HG02588 (cell line): ENCODE measurements around the gene NT5DC3.
"Not testable (repeated sequence)": the region's sequence is repeated elsewhere in the genome, so short reads cannot be mapped to it uniquely, and the experiment has no call there.

ENCODE experiments used
- ATAC-seq: cut with Tn5 transposase; IDR thresholded peaks from one replicate; pipeline ENCODE4 v1.9.1; 2021; ENCODE audit warnings: mild to moderate bottlenecking, moderate library complexity; ENCODE audit not compliant: unreplicated experiment

Gene NT5DC3

GRCh38 chr12:103811791-103812190 is 29.2 kb downstream of the NT5DC3 start:
- no peak for ATAC-seq

GRCh38 chr12:103810111-103810510 is 30.9 kb downstream of the NT5DC3 start:
- no peak for ATAC-seq

GRCh38 chr12:103809639-103810038 is 31.4 kb downstream of the NT5DC3 start:
- not testable (repeated sequence) for ATAC-seq

- no peak for ATAC-seq
These were observed 31.9 kb downstream of the NT5DC3 start for GRCh38 chr12:103809154-103809553.

GRCh38 chr12:103808239-103808880 is 32.7 kb downstream of the NT5DC3 start:
- no peak for ATAC-seq

GRCh38 chr12:103807561-103808238 is 33.3 kb downstream of the NT5DC3 start:
- ATAC-seq = no peak

GRCh38 chr12:103806803-103807202 is 34.2 kb downstream of the NT5DC3 start:
- ATAC-seq = no peak

- ATAC-seq = no peak
These were observed 35.2 kb downstream of the NT5DC3 start for GRCh38 chr12:103805655-103806360.

GRCh38 chr12:103803847-103804246 is 37.2 kb downstream of the NT5DC3 start:
- ATAC-seq = no peak

GRCh38 chr12:103802586-103802886 is 38.5 kb downstream of the NT5DC3 start:
- ATAC-seq = no peak

- no peak for ATAC-seq
These were observed 39.1 kb downstream of the NT5DC3 start for GRCh38 chr12:103801709-103802585.

GRCh38 chr12:103799857-103800771 is 40.9 kb downstream of the NT5DC3 start:
- ATAC-seq = no peak

- no peak for ATAC-seq
These were observed 41.6 kb downstream of the NT5DC3 start for GRCh38 chr12:103799504-103799856.

- ATAC-seq = no peak
These were observed 42.4 kb downstream of the NT5DC3 start for GRCh38 chr12:103798586-103798985.

- ATAC-seq = no peak
These were observed 46.5 kb downstream of the NT5DC3 start for GRCh38 chr12:103794309-103795213.

GRCh38 chr12:103793512-103794045 is 47.5 kb downstream of the NT5DC3 start:
- no peak for ATAC-seq

GRCh38 chr12:103793046-103793445 is 48.0 kb downstream of the NT5DC3 start:
- ATAC-seq = no peak

GRCh38 chr12:103791350-103791920 is 49.6 kb downstream of the NT5DC3 start:
- ATAC-seq = no peak

- ATAC-seq = no peak
These were observed 54.8 kb downstream of the NT5DC3 start for GRCh38 chr12:103786201-103786600.
